VCaP (cell line): ENCODE data around the gene MORC3.

Experiments
- H3K27ac ChIP-seq: fragments of 450-650 bp; 2 replicates; pipeline ENCODE4 v1.5.1; 2017
- CTCF ChIP-seq: fragments of 450-650 bp; conservative IDR thresholded peaks from 2 replicates; pipeline ENCODE4 v1.5.1; 2017; ENCODE audit warnings: mild to moderate bottlenecking, moderate library complexity

Gene MORC3

DNA sequence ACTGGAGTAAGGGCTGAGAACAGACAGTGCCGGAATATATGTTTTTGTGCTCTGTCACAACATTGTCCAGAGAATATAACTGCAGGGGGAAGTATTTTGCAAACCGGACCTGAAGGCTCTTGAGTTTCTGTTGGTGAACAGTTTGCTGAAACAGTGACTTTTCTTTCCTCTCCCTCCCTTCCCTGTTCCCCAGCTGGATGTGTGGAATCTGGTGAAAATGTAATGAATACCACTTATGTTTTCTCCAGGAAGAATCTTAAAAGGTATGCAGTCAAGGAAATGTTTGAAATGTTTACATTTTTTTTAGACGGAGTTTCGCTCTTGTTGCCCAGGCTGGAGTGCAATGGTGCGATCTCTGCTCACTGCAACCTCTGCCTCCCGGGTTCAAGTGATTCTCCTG lies 88.6 kb downstream of the MORC3 start:
- TF ChIP-seq CTCF: no peak

GRCh38 chr21:36411301-36411700 lies 91.3 kb downstream of the MORC3 start:
- TF ChIP-seq CTCF: no peak
- H3K27ac ChIP-seq: no peak overlapping the region

More for the DNA sequence above, 88.6 kb downstream of the MORC3 start:
- no peak overlapping the region for H3K27ac ChIP-seq

GRCh38 chr21:36412916-36413315 lies 92.9 kb downstream of the MORC3 start:
- TF ChIP-seq CTCF: no peak
- no peak overlapping the region for H3K27ac ChIP-seq

- TF ChIP-seq CTCF: no peak
- no peak overlapping the region; the same call in 1 of the 2 replicates for H3K27ac ChIP-seq
These were observed 95.4 kb downstream of the MORC3 start for GRCh38 chr21:36415375-36415774.

DNA sequence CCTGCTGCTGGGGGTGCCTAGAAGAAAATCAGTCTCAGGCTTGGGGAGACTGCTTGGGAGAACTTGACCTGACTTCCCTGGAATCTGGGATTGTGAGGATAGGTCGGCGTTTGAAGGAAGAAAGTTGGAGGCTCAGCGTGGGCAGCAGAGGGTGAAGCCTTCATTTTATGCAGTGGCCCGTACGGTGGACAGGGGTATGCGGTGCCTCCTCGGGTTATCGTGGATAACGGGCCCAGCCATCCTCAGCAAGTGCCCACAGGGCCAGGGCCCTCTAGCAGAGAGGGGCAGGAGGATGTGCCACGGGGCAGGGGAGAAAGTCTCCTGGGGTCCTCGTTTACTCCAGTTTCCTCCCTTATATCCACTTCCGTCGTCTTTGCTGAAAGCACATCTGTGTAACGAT lies 99.2 kb downstream of the MORC3 start:
- no peak for TF ChIP-seq CTCF
- H3K27ac ChIP-seq: peak overlapping the region; percentile 23

- peak; percentile 99 for TF ChIP-seq CTCF
- peak overlapping the region; percentile 23 for H3K27ac ChIP-seq
These were observed 100.0 kb downstream of the MORC3 start for GRCh38 chr21:36419996-36420395.

DNA sequence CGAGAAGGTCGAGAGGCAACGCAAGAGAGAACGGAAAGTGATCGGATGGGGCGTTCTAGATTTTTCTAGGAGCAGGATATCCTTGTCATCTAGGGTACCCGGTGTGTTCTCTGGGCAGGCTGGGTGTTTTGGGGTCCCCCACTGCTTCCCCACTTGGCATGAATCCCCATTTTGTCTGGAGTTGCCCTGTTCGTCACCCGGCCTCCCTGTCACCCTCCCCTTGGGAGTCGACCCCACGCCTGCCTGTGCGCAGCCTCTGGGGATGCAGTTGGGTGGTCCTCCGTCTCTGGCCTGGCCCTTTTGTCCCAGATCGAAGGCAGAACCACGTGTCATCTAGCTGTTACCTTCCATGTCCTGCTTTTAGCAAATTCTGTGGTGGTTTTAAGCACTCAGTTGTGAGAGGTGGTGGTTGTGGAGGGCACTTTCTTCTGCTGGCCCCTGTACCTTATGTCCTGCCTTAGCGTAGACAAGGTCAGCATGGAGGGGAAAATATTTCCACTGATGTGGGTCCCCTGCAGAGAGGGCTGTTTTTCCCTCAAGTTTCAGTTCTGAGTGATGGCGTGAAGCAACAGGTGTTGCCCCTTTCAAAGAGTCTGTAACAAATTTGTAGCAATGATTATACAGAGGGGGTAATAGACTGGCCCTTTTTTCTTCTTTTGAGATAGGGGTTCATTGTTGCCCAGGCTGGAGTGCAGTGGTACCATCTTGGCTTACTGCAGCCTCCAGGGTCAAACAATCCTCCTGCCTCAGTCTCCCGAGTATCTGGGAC lies 100.8 kb downstream of the MORC3 start:
- peak overlapping the region; percentile 23 for H3K27ac ChIP-seq
- TF ChIP-seq CTCF: no peak
